ENCODE data around the gene ANKIB1. TPM values are rescaled to one million over a fixed set of nuclear protein-coding genes. Genes with fewer than 3 reads are reported as not detected.
"Not testable (repeated sequence)": the region's sequence is repeated elsewhere in the genome, so short reads cannot be mapped to it uniquely, and the experiment has no call there.

ANKIB1 gene
- total RNA-seq, 1 donor from 2014 or later: 43.7 TPM

GRCh38 chr7:92330835-92331438, 85.2 kb downstream of the ANKIB1 start:
- no peak for DNase-seq

GRCh38 chr7:92331508-92331907, 85.7 kb downstream of the ANKIB1 start:
- no peak for DNase-seq

GRCh38 chr7:92332782-92333181, 87.0 kb downstream of the ANKIB1 start:
- no peak for DNase-seq

GRCh38 chr7:92333866-92334265, 88.1 kb downstream of the ANKIB1 start:
- DNase-seq: no peak

- no peak for DNase-seq
Observed at GRCh38 chr7:92335574-92335973, 89.8 kb downstream of the ANKIB1 start.

GRCh38 chr7:92336662-92337340, 91.0 kb downstream of the ANKIB1 start:
- DNase-seq: no peak

- no peak for DNase-seq
Observed at GRCh38 chr7:92340016-92340415, 94.2 kb downstream of the ANKIB1 start.

GRCh38 chr7:92343714-92344113, 97.9 kb downstream of the ANKIB1 start:
- DNase-seq: no peak

GRCh38 chr7:92352009-92352408, 106.2 kb downstream of the ANKIB1 start:
- DNase-seq: no peak

GRCh38 chr7:92354214-92354613, 108.4 kb downstream of the ANKIB1 start:
- DNase-seq: no peak

GRCh38 chr7:92356406-92356805, 110.6 kb downstream of the ANKIB1 start:
- no peak for DNase-seq

GRCh38 chr7:92357260-92357659, 111.5 kb downstream of the ANKIB1 start:
- DNase-seq: no peak

- not testable (repeated sequence) for DNase-seq
Observed at GRCh38 chr7:92359179-92359578, 113.4 kb downstream of the ANKIB1 start.

GRCh38 chr7:92359801-92360200, 114.0 kb downstream of the ANKIB1 start:
- DNase-seq: no peak

GRCh38 chr7:92360387-92360786, 114.6 kb downstream of the ANKIB1 start:
- DNase-seq: no peak

- DNase-seq: no peak
Observed at GRCh38 chr7:92362131-92362530, 116.4 kb downstream of the ANKIB1 start.

GRCh38 chr7:92366730-92367129, 121.0 kb downstream of the ANKIB1 start:
- DNase-seq: no peak

- DNase-seq: no peak
Observed at GRCh38 chr7:92368741-92369140, 123.0 kb downstream of the ANKIB1 start.

- DNase-seq: no peak
Observed at GRCh38 chr7:92375013-92375412, 129.2 kb downstream of the ANKIB1 start.

- no peak for DNase-seq
Observed at GRCh38 chr7:92391071-92391470, 145.3 kb downstream of the ANKIB1 start.

GRCh38 chr7:92397542-92397941, 151.8 kb downstream of the ANKIB1 start:
- no peak for DNase-seq

GRCh38 chr7:92400013-92400412, 154.2 kb downstream of the ANKIB1 start:
- no peak for DNase-seq

- no peak for DNase-seq
Observed at GRCh38 chr7:92402920-92403759, 157.4 kb downstream of the ANKIB1 start.

- DNase-seq: no peak
Observed at GRCh38 chr7:92403760-92404074, 157.9 kb downstream of the ANKIB1 start.
